ENCODE results near the gene KCNC1. TPM values are rescaled to one million over a fixed set of nuclear protein-coding genes. Genes with fewer than 3 reads are reported as not detected.

Gene KCNC1
- total RNA-seq, 2 experiments from 2014 or later, result not detected

- no peaks in the 10 kb centered on the region for H3K36me3 Mint-ChIP-seq
- CTCF ChIA-PET, result no interaction called here
- ATAC-seq (no peak), DNase-seq (no peak)
- no peaks in the 10 kb centered on the region for H3K4me1 Mint-ChIP-seq
- H3K9me3 Mint-ChIP-seq (ENCODE audit: low read depth), result no peaks in the 10 kb centered on the region
- H3K27me3 Mint-ChIP-seq, result peaks cover under 1% of the 10 kb centered on the region
- H3K4me3 Mint-ChIP-seq, result no peak overlapping the region
- no peak overlapping the region for H3K27ac Mint-ChIP-seq
These were observed 28.7 kb downstream of the KCNC1 start for GRCh38 chr11:17763244-17763643.

- CTCF ChIA-PET, result no interaction called here
- no peaks in the 10 kb centered on the region for H3K9me3 Mint-ChIP-seq (ENCODE audit: low read depth)
- ATAC-seq (no peak), DNase-seq (no peak)
- no peak overlapping the region for H3K4me3 Mint-ChIP-seq
- H3K27me3 Mint-ChIP-seq, result no peaks in the 10 kb centered on the region
- no peaks in the 10 kb centered on the region for H3K36me3 Mint-ChIP-seq
- no peaks in the 10 kb centered on the region for H3K4me1 Mint-ChIP-seq
- no peak overlapping the region for H3K27ac Mint-ChIP-seq
These were observed 29.1 kb downstream of the KCNC1 start for GRCh38 chr11:17763703-17764102.

- H3K27me3 Mint-ChIP-seq, result no peaks in the 10 kb centered on the region
- ATAC-seq, result no peak
- H3K9me3 Mint-ChIP-seq (ENCODE audit: low read depth), result no peaks in the 10 kb centered on the region
- H3K36me3 Mint-ChIP-seq, result no peaks in the 10 kb centered on the region
- H3K4me1 Mint-ChIP-seq, result no peaks in the 10 kb centered on the region
- CTCF ChIA-PET, result interaction anchor here (1.8 kb wide), 1 partner anchor 34 kb away, joined by 5 read pairs; no protein-coding TSS in a partner anchor
- H3K27ac Mint-ChIP-seq, result no peak overlapping the region
- no peak for DNase-seq
- no peak overlapping the region for H3K4me3 Mint-ChIP-seq
These were observed 30.1 kb downstream of the KCNC1 start for GRCh38 chr11:17764446-17765218.

- Mint-ChIP-seq H3K27ac (no peak overlapping the region), H3K4me3 (no peak overlapping the region), H3K36me3 (no peaks in the 10 kb centered on the region), H3K27me3 (no peaks in the 10 kb centered on the region), H3K9me3 (ENCODE audit: low read depth) (no peaks in the 10 kb centered on the region), H3K4me1 (no peaks in the 10 kb centered on the region)
- ATAC-seq (no peak), DNase-seq (no peak)
- CTCF ChIA-PET, result interaction anchor here (1.8 kb wide), 1 partner anchor 35 kb away, joined by 5 read pairs; no protein-coding TSS in a partner anchor
These were observed 30.9 kb downstream of the KCNC1 start for GRCh38 chr11:17765356-17766072.

GRCh38 chr11:17766073-17766359 lies 31.4 kb downstream of the KCNC1 start:
- Mint-ChIP-seq H3K27ac (no peak overlapping the region), H3K27me3 (no peaks in the 10 kb centered on the region), H3K4me3 (no peak overlapping the region), H3K36me3 (no peaks in the 10 kb centered on the region), H3K9me3 (ENCODE audit: low read depth) (no peaks in the 10 kb centered on the region), H3K4me1 (no peaks in the 10 kb centered on the region)
- ATAC-seq, result no peak
- no peak for DNase-seq
- CTCF ChIA-PET, result interaction anchor here (1.8 kb wide), 1 partner anchor 35 kb away, joined by 5 read pairs; no protein-coding TSS in a partner anchor

GRCh38 chr11:17766590-17766989 lies 32.0 kb downstream of the KCNC1 start:
- no peak overlapping the region for H3K4me3 Mint-ChIP-seq
- ATAC-seq (no peak), DNase-seq (no peak)
- no peaks in the 10 kb centered on the region for H3K9me3 Mint-ChIP-seq (ENCODE audit: low read depth)
- CTCF ChIA-PET, result interaction anchor here (1.8 kb wide), 1 partner anchor 36 kb away, joined by 5 read pairs; no protein-coding TSS in a partner anchor
- no peaks in the 10 kb centered on the region for H3K36me3 Mint-ChIP-seq
- H3K4me1 Mint-ChIP-seq, result no peaks in the 10 kb centered on the region
- H3K27me3 Mint-ChIP-seq, result no peaks in the 10 kb centered on the region
- H3K27ac Mint-ChIP-seq, result no peak overlapping the region

- no peaks in the 10 kb centered on the region for H3K9me3 Mint-ChIP-seq (ENCODE audit: low read depth)
These were observed 32.8 kb downstream of the KCNC1 start for GRCh38 chr11:17767301-17767885.

GRCh38 chr11:17767914-17768313 lies 33.3 kb downstream of the KCNC1 start:
- H3K9me3 Mint-ChIP-seq (ENCODE audit: low read depth), result no peaks in the 10 kb centered on the region
- no peak for ATAC-seq
- no peak overlapping the region for H3K27ac Mint-ChIP-seq
- H3K4me1 Mint-ChIP-seq, result no peaks in the 10 kb centered on the region
- H3K4me3 Mint-ChIP-seq, result no peak overlapping the region
- no peaks in the 10 kb centered on the region for H3K36me3 Mint-ChIP-seq
- DNase-seq, result no peak
- no peaks in the 10 kb centered on the region for H3K27me3 Mint-ChIP-seq
- CTCF ChIA-PET, result no interaction called here

More at GRCh38 chr11:17767301-17767885, 32.8 kb downstream of the KCNC1 start:
- H3K36me3 Mint-ChIP-seq, result no peaks in the 10 kb centered on the region
- no peak overlapping the region for H3K27ac Mint-ChIP-seq
- no peaks in the 10 kb centered on the region for H3K4me1 Mint-ChIP-seq
- no peak overlapping the region for H3K4me3 Mint-ChIP-seq
- H3K27me3 Mint-ChIP-seq, result no peaks in the 10 kb centered on the region
- DNase-seq (no peak), ATAC-seq (no peak)
- CTCF ChIA-PET, result interaction anchor here (0.7 kb wide), 1 partner anchor 166 kb away, joined by 3 read pairs; no protein-coding TSS in a partner anchor

- CTCF ChIA-PET, result no interaction called here
- Mint-ChIP-seq H3K27me3 (no peaks in the 10 kb centered on the region), H3K4me3 (no peak overlapping the region), H3K4me1 (no peaks in the 10 kb centered on the region), H3K27ac (no peak overlapping the region), H3K9me3 (ENCODE audit: low read depth) (no peaks in the 10 kb centered on the region), H3K36me3 (no peaks in the 10 kb centered on the region)
- ATAC-seq (no peak), DNase-seq (no peak)
These were observed 34.0 kb downstream of the KCNC1 start for GRCh38 chr11:17768547-17768946.

- CTCF ChIA-PET, result no interaction called here
- no peak for ATAC-seq
These were observed 34.6 kb downstream of the KCNC1 start for GRCh38 chr11:17769218-17769617.

GRCh38 chr11:17770048-17770652 lies 35.6 kb downstream of the KCNC1 start:
- Mint-ChIP-seq H3K27me3 (no peaks in the 10 kb centered on the region), H3K9me3 (ENCODE audit: low read depth) (no peaks in the 10 kb centered on the region), H3K4me3 (no peak overlapping the region), H3K36me3 (no peaks in the 10 kb centered on the region), H3K27ac (no peak overlapping the region), H3K4me1 (no peaks in the 10 kb centered on the region)
- no peak for DNase-seq
- CTCF ChIA-PET, result no interaction called here
- no peak for ATAC-seq

More at GRCh38 chr11:17769218-17769617, 34.6 kb downstream of the KCNC1 start:
- Mint-ChIP-seq H3K9me3 (ENCODE audit: low read depth) (no peaks in the 10 kb centered on the region), H3K4me3 (no peak overlapping the region), H3K27me3 (no peaks in the 10 kb centered on the region), H3K27ac (no peak overlapping the region), H3K36me3 (no peaks in the 10 kb centered on the region), H3K4me1 (no peaks in the 10 kb centered on the region)
- no peak for DNase-seq

GRCh38 chr11:17770917-17771316 lies 36.3 kb downstream of the KCNC1 start:
- no peaks in the 10 kb centered on the region for H3K36me3 Mint-ChIP-seq
- no peaks in the 10 kb centered on the region for H3K9me3 Mint-ChIP-seq (ENCODE audit: low read depth)
- ATAC-seq, result no peak
- H3K4me3 Mint-ChIP-seq, result no peak overlapping the region
- no peak overlapping the region for H3K27ac Mint-ChIP-seq
- no peaks in the 10 kb centered on the region for H3K27me3 Mint-ChIP-seq
- no peaks in the 10 kb centered on the region for H3K4me1 Mint-ChIP-seq
- CTCF ChIA-PET, result no interaction called here
- no peak for DNase-seq

GRCh38 chr11:17771415-17771814 lies 36.8 kb downstream of the KCNC1 start:
- Mint-ChIP-seq H3K9me3 (ENCODE audit: low read depth) (no peaks in the 10 kb centered on the region), H3K36me3 (no peaks in the 10 kb centered on the region), H3K4me1 (no peaks in the 10 kb centered on the region), H3K27ac (no peak overlapping the region), H3K27me3 (no peaks in the 10 kb centered on the region), H3K4me3 (no peak overlapping the region)
- DNase-seq, result no peak
- no peak for ATAC-seq
- CTCF ChIA-PET, result no interaction called here

Data from activated CD8-positive, alpha-beta memory T cell treated with anti-CD3 and anti-CD28 coated beads, Interleukin-2, amount 10 ng/mL, durations not matched to agents 7 days and 5 days (primary cell).